GM13976 (cell line): ENCODE results near the gene CYCS.
"Not testable (repeated sequence)": the region's sequence is repeated elsewhere in the genome, so short reads cannot be mapped to it uniquely, and the experiment has no call there.

Experiments
- DNase-seq: peaks from one replicate; pipeline ENCODE4 v3.0.0; 2012; ENCODE audit warnings: low spot score
- CTCF ChIP-seq: IDR thresholded peaks from 2 replicates; pipeline ENCODE4 v1.5.1; 2012; ENCODE audit warnings: borderline replicate concordance, mild to moderate bottlenecking; ENCODE audit not compliant: insufficient read depth; ENCODE audit errors: extremely low read depth, missing control alignments, control extremely low read depth
- in situ Hi-C: fragments of 300-500 bp; cut with MboI; formaldehyde crosslinking; loops from one replicate; pipeline ENCODE4 v1.12.0; 2022; ENCODE audit warnings: low sequenced_read_pairs, mixed read lengths, inconsistent platforms; ENCODE audit not compliant: unreplicated experiment

Gene CYCS

DNA sequence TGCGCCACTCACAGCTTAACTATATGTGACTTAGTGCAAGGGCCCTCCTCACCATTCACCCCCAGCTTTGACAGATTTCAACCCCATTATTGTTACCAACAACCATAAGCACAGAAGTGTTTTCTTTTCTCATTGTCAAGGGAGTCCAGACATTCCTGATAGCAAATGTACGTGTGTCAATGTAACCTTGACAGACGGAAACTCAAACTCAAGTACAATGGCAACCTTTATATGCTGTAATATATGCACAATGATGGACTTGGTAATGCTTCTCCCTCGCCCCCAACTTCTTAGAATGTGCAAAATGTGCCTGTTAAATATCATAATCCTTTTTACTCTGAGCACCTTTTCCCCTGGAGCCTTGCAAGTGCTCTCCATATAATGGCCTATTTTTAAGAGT lies 34.7 kb downstream of the CYCS start:
- TF ChIP-seq CTCF, result no peak
- in situ Hi-C loops, result loop anchor here (5.0 to 25.0 kb wide), 3 partner anchors 273 to 778 kb away; no protein-coding TSS in a partner anchor
- DNase-seq, result no peak

DNA sequence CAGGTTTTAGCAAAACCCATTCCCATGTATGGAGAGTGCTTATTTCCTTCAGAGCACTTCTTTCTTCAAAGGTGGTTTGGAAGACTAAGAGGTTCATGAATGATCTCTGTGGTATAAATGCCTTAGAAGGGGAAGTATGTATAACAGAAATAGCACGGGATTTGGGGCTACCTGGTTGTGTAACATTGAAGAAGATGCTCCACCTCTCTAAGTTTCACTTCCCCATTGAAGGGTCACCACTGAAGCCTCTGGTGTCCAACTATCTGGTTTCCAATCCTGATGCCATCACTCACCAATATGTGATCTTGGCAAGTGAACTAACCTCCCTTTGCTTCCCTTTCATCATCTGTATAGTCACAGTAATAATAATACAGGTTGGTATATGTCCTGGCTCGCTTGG lies 37.2 kb downstream of the CYCS start:
- TF ChIP-seq CTCF, result no peak
- in situ Hi-C loops, result loop anchor here (25.0 kb wide), 2 partner anchors 676 to 776 kb away; no protein-coding TSS in a partner anchor
- peak; percentile 50 for DNase-seq

- no peak for TF ChIP-seq CTCF
- in situ Hi-C loops, result loop anchor here (25.0 kb wide), 2 partner anchors 673 to 773 kb away; no protein-coding TSS in a partner anchor
- no peak for DNase-seq
Observed at GRCh38 chr7:25084821-25085220, 40.2 kb downstream of the CYCS start.

DNA sequence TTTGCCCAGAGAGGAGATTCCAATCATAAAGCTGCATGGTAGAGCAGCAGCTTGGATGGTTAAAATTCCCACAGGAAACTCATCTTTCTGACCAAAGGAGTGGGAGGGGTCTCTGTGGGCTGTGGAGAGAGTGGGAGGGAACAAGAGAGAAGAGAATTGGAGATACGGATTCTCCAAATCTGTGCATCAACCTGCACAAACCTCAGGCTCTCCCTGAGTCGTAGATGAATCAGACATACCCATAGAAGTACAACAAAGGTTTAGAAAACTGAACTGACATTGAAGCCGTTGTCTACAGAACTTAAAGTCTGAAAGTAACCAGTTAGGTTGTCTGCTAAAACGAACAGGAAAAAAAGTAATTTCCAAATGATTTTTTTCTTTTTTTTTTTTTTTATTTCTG lies 41.9 kb downstream of the CYCS start:
- no peak for DNase-seq
- in situ Hi-C loops, result loop anchor here (25.0 kb wide), 2 partner anchors 671 to 771 kb away; no protein-coding TSS in a partner anchor

DNA sequence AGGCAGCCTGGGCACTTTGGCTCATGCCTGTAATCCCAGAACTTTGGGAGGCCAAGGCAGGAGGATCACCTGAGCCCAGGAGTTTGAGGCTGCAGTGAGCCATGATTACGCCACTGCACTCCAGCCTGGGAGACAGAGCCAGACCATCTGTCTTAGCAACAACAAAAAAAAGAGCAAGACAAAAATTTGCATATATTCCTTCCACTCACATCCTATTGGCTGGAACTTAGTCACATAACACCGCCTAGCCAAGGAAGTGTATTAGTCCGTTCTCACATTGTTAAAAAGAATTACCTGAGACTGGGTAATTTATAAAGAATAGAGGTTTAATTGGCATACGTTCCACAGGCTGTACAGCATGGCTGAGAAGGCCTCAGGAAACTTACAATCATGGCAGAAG lies 43.0 kb downstream of the CYCS start:
- in situ Hi-C loops, result loop anchor here (25.0 kb wide), 2 partner anchors 670 to 770 kb away; no protein-coding TSS in a partner anchor

More for the DNA sequence above, 41.9 kb downstream of the CYCS start:
- TF ChIP-seq CTCF, result no peak

DNA sequence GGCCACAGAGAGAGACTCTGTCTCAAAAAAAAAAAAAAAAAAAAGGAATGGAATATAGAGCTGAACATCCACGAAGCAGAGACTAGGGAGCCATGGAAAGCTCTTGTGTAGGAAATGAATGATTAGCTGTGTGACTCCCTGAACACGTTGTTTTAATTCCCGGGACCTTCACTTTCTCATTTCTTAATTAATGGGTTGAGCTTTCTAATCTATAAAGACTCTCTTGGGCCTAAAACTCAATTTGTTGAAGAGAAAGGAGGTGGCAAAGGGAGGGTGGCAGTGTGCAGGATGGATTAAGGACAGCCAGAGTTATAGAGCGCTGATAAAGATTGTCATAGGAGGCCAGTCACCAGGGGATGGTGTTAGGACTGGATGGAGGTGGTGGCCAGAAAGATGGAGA lies 48.0 kb downstream of the CYCS start:
- in situ Hi-C loops, result loop anchor here (25.0 kb wide), 2 partner anchors 665 to 765 kb away; no protein-coding TSS in a partner anchor
- no peak for DNase-seq
- TF ChIP-seq CTCF, result no peak

More for the DNA sequence above, 43.0 kb downstream of the CYCS start:
- DNase-seq, result not testable (repeated sequence)

GRCh38 chr7:25075459-25075858 lies 49.6 kb downstream of the CYCS start:
- in situ Hi-C loops, result loop anchor here (25.0 kb wide), 2 partner anchors 663 to 763 kb away; no protein-coding TSS in a partner anchor
- no peak for DNase-seq
- no peak for TF ChIP-seq CTCF
